Stimulated activated CD4-positive, alpha-beta T cell treated with anti-CD3 and anti-CD28 coated beads, TNF-alpha, amount 100 ng/mL, for 24 hours (primary cell): ENCODE results near the gene SRRD.

ENCODE experiments used
- DNase-seq, 3 experiments: peaks; one replicate each; pipeline ENCODE4 v3.0.0-alpha.2; 2020; ENCODE audit warnings: low read depth in 3 of 3

Gene SRRD

GRCh38 chr22:26483043-26483438 lies 636 bp upstream of the SRRD start:
- DNase-seq, result no peak

- DNase-seq, result no peak
These were observed 656 bp downstream of the SRRD start for GRCh38 chr22:26484360-26484706.

- DNase-seq, result no peak
These were observed 1.3 kb downstream of the SRRD start for GRCh38 chr22:26485013-26485412.

GRCh38 chr22:26485806-26486390 lies 2.2 kb downstream of the SRRD start:
- DNase-seq, result no peak

- no peak for DNase-seq
These were observed 2.7 kb downstream of the SRRD start for GRCh38 chr22:26486394-26486793.

- DNase-seq, result no peak
These were observed 4.3 kb downstream of the SRRD start for GRCh38 chr22:26487996-26488395.

GRCh38 chr22:26489447-26490036 lies 5.9 kb downstream of the SRRD start:
- no peak for DNase-seq

GRCh38 chr22:26492220-26492619 lies 8.5 kb downstream of the SRRD start:
- no peak for DNase-seq

- DNase-seq, result no peak
These were observed 10.8 kb downstream of the SRRD start for GRCh38 chr22:26494506-26494905.

GRCh38 chr22:26496456-26496855 lies 12.8 kb downstream of the SRRD start:
- DNase-seq, result no peak

- no peak for DNase-seq
These were observed 15.6 kb downstream of the SRRD start for GRCh38 chr22:26499188-26499703.

GRCh38 chr22:26501996-26502395 lies 18.3 kb downstream of the SRRD start:
- no peak for DNase-seq

GRCh38 chr22:26502688-26503561 lies 19.2 kb downstream of the SRRD start:
- peak in 1 of 3 experiments; percentile 33 for DNase-seq

- no peak for DNase-seq
These were observed 20.1 kb downstream of the SRRD start for GRCh38 chr22:26503758-26504157.

- no peak for DNase-seq
These were observed 24.5 kb downstream of the SRRD start for GRCh38 chr22:26508148-26508547.

- peak; percentile 88 to 94 (median 92) for DNase-seq
These were observed 28.6 kb downstream of the SRRD start, which contains the start of gene TFIP11 for GRCh38 chr22:26512149-26512793. TSS of gene TFIP11 (minus strand) at chr22:26512473. CDS start at chr22:26510272, 2,201 bp downstream.

GRCh38 chr22:26513838-26514237 lies 30.2 kb downstream of the SRRD start:
- DNase-seq, result no peak

- no peak for DNase-seq
These were observed 30.9 kb downstream of the SRRD start for GRCh38 chr22:26514419-26515161.

GRCh38 chr22:26515931-26516330 lies 32.3 kb downstream of the SRRD start:
- no peak for DNase-seq

- DNase-seq, result no peak
These were observed 32.8 kb downstream of the SRRD start for GRCh38 chr22:26516503-26516902.

- DNase-seq, result no peak
These were observed 33.8 kb downstream of the SRRD start for GRCh38 chr22:26517429-26517828.
